Jurkat, Clone E6-1 (cell line): ENCODE results near the gene RPL10A.

Source experiments
- DNase-seq: peaks from one replicate; pipeline ENCODE4 v3.0.0-alpha.2; 2011; ENCODE audit warnings: low read depth, low spot score
- H3K4me3 ChIP-seq: 2 replicates; pipeline ENCODE4 v1.5.1; 2011; ENCODE audit warnings: mild to moderate bottlenecking, low read length, control low read depth, moderate library complexity

The RPL10A gene

GRCh38 chr6:35487658-35488516 lies 19.7 kb downstream of the RPL10A start:
- no peak for DNase-seq
- H3K4me3 ChIP-seq, result no peak overlapping the region

DNA sequence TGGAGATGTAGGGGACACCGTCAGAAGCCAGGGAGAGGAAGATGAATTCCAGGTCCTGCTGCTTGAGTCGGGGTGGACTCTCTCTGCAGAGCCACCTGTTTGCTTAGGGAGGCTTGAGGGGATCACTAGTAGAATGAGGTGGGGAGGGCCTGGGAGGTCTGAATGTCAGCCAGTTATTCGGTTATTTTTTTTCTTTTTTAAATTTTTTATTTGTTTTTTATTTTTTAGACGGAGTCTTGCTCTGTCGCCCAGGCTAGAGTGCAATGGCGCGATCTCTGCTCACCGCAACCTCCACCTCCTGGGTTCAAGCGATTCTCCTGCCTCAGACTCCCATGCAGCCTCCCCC lies 20.3 kb downstream of the RPL10A start:
- no peak for DNase-seq
- no peak overlapping the region for H3K4me3 ChIP-seq

GRCh38 chr6:35489066-35489465 lies 20.9 kb downstream of the RPL10A start:
- no peak for DNase-seq

GRCh38 chr6:35489995-35490791 lies 22.0 kb downstream of the RPL10A start:
- DNase-seq, result no peak
- H3K4me3 ChIP-seq, result no peak overlapping the region

More at GRCh38 chr6:35489066-35489465, 20.9 kb downstream of the RPL10A start:
- H3K4me3 ChIP-seq, result no peak overlapping the region

- no peak overlapping the region for H3K4me3 ChIP-seq
- DNase-seq, result no peak
Measured at GRCh38 chr6:35490821-35491557, 22.8 kb downstream of the RPL10A start.

GRCh38 chr6:35491558-35492257 lies 23.5 kb downstream of the RPL10A start:
- H3K4me3 ChIP-seq, result no peak overlapping the region
- DNase-seq, result no peak

GRCh38 chr6:35492258-35492973 lies 24.2 kb downstream of the RPL10A start:
- no peak overlapping the region for H3K4me3 ChIP-seq
- no peak for DNase-seq

DNA sequence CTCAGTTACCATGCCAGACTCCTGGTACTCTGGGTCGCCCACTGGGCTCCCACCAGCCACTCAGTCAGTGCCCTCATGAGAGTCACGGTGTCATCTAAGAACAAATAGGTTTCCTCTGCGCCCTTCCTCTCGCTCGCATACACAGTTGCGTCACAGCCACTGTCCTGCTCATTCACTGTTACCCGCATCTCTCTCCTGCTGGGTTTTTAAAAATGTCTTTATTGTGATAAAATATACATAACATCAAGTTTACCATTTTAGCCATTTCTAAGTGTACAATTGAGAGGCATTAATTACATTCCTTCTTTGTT lies 24.7 kb downstream of the RPL10A start:
- H3K4me3 ChIP-seq, result no peak overlapping the region
- DNase-seq, result no peak

DNA sequence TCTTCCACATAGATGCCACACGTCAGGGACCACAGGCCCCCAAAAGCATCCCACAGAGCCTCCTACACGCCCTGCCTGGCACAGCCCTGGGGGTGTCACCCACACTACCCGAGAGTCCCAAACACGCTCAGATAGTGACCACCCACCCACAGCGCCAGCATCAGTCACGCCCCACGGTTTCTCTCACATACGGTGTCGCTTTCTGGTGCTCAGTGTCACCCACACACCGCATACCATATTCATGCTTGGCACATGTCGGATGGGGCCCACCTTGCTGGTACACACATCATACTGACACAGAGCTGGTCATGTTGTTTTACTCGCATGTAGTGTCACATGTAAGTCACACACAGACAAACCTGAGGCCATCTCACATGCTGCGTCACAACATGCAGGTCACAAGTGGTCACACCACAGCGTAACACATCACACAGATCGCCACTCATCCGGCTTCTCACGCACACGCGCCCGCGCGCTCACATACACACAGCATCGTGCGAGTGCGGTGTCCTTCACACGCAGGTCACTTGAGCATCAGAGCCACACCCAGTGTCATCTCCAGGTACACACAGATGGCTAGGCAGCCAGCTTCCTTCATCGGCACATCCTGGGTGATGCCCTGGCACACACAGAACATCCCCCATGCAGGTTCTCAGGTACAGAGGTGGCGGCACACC lies 25.2 kb downstream of the RPL10A start:
- DNase-seq, result no peak

DNA sequence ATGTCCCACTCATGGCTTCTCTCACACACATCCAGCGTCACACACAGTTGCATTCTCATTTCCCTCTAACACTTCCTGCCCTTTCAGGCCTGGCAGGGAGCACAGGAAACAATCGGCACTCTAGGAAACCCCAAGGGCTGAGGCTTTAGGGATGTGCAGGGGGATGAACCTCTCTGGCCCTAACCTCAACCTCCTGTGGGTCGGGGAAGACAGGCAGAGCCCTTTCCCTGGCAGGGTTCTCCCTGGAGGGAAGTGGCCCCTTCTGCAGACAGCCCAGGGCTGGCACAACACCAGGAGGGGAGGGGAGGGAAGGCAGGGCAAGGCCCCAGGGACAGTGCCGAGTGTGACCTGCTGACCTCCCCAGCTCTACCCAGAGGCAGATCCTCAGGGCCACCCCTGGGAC lies 26.0 kb downstream of the RPL10A start:
- DNase-seq, result no peak
- no peak overlapping the region for H3K4me3 ChIP-seq

More for the DNA sequence above, 25.2 kb downstream of the RPL10A start:
- no peak overlapping the region for H3K4me3 ChIP-seq

- DNase-seq, result no peak
- H3K4me3 ChIP-seq, result no peak overlapping the region
Measured at GRCh38 chr6:35495258-35496035, 27.2 kb downstream of the RPL10A start.

- DNase-seq, result no peak
Measured at GRCh38 chr6:35496036-35496840, 28.0 kb downstream of the RPL10A start.

DNA sequence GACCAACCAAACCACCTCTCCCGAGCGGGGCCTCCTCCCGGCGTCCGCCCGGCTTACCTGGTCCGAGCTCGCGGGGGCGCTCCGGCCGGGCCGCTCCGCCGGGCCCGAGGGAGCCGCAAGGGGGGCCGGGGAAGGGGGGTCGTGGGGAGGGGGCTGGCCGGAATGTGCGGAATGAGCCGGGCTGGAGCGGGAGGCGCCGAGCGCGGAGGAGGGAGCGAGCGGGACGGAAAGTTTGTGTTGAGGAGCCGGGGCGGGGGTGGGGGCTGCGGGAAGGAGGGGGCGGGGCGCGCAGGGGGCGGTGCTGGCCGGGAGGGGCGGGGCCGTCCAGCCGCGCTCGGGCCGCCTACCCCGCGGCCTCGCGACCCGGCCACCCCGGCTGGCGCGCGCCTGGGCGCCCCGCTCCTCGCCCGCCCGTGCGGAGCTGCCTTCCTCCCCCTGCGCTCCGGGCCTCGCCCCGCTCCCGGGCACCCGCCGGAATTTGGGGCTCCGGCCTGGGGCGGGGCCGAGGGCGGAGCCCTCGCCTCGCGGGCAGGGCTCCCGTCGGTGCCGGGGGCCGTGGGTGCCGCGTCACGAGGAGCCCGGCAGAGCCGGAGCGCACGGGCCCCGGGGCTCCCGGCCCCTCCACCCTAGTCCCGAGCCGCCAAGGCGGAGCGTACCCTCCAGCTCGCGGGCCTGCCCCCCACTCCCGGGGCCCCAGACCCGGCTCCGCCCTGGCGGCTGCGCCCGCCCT lies 28.8 kb downstream of the RPL10A start, which contains the start of gene TEAD3:
Gene TEAD3, minus strand, starts transcription at position 239 of the 730 bp plus-strand sequence.
- no peak for DNase-seq
- peak within 1 kb of the TSS; percentile 51 for H3K4me3 ChIP-seq

More at GRCh38 chr6:35496036-35496840, 28.0 kb downstream of the RPL10A start:
- peak overlapping the region; percentile 51 for H3K4me3 ChIP-seq

GRCh38 chr6:35497571-35498421 lies 29.6 kb downstream of the RPL10A start:
- no peak for DNase-seq
- peak overlapping the region; percentile 51 for H3K4me3 ChIP-seq
